GM21619 (cell line): ENCODE data around the gene PRDM1.
A peak's percentile ranks its signal among the peaks of the same experiment; 100 is the strongest.

Experiments
- ATAC-seq: cut with Tn5 transposase; IDR thresholded peaks from one replicate; pipeline ENCODE4 v1.9.1; 2021; ENCODE audit not compliant: unreplicated experiment

The PRDM1 gene

GRCh38 chr6:106085984-106086813 lies at the start of gene PRDM1:
PRDM1 (plus strand) TSS chr6:106086336; CDS start chr6:106086554, 218 bp downstream.
- peak; percentile 71 for ATAC-seq

GRCh38 chr6:106037060-106037459 lies 49.1 kb upstream of the PRDM1 start:
- no peak for ATAC-seq

- ATAC-seq = no peak
Measured at GRCh38 chr6:106039897-106040592, 46.1 kb upstream of the PRDM1 start.

- ATAC-seq = no peak
Measured at GRCh38 chr6:106044151-106044550, 42.0 kb upstream of the PRDM1 start.

GRCh38 chr6:106045077-106045476 lies 41.1 kb upstream of the PRDM1 start:
- ATAC-seq = no peak

- ATAC-seq = no peak
Measured at GRCh38 chr6:106046116-106046853, 39.9 kb upstream of the PRDM1 start.

GRCh38 chr6:106046854-106047200 lies 39.3 kb upstream of the PRDM1 start:
- ATAC-seq = no peak

GRCh38 chr6:106048336-106048735 lies 37.8 kb upstream of the PRDM1 start:
- ATAC-seq = no peak

- no peak for ATAC-seq
Measured at GRCh38 chr6:106050538-106050937, 35.6 kb upstream of the PRDM1 start.

- ATAC-seq = no peak
Measured at GRCh38 chr6:106051226-106051625, 34.9 kb upstream of the PRDM1 start.

GRCh38 chr6:106053484-106054205 lies 32.5 kb upstream of the PRDM1 start:
- ATAC-seq = no peak

- ATAC-seq = no peak
Measured at GRCh38 chr6:106055489-106055888, 30.6 kb upstream of the PRDM1 start.

GRCh38 chr6:106056060-106056745 lies 29.9 kb upstream of the PRDM1 start:
- no peak for ATAC-seq

GRCh38 chr6:106056746-106057390 lies 29.3 kb upstream of the PRDM1 start:
- ATAC-seq = no peak

GRCh38 chr6:106059331-106059730 lies 26.8 kb upstream of the PRDM1 start:
- no peak for ATAC-seq

GRCh38 chr6:106060167-106060566 lies 26.0 kb upstream of the PRDM1 start:
- no peak for ATAC-seq

- no peak for ATAC-seq
Measured at GRCh38 chr6:106063448-106063850, 22.7 kb upstream of the PRDM1 start.

GRCh38 chr6:106064142-106064541 lies 22.0 kb upstream of the PRDM1 start:
- ATAC-seq = no peak

- ATAC-seq = no peak
Measured at GRCh38 chr6:106064756-106065155, 21.4 kb upstream of the PRDM1 start.

GRCh38 chr6:106066989-106067388 lies 19.1 kb upstream of the PRDM1 start:
- ATAC-seq = no peak
